OCI-LY7 (cell line): ENCODE data around the gene FMNL2. TPM values are rescaled to one million over a fixed set of nuclear protein-coding genes. Genes with fewer than 3 reads are reported as not detected.

ENCODE experiments used
- BruUV-seq: library from RNA; stranded (reverse); fragments of 400-500 nt; replicated peaks from 2 replicates; lab custom pipeline; 2021; lab: Mats Ljungman, UMichigan
- CTCF ChIA-PET: fragments of 300-600 bp; sonication (Branson Sonifier 250); formaldehyde crosslinking; loops from one replicate; lab custom pipeline; 2022; ENCODE audit warnings: antibody characterized with exemption; ENCODE audit not compliant: unreplicated experiment; lab: Charles Lee
- POLR2A ChIA-PET: fragments of 300-600 bp; sonication (Branson Sonifier 250); formaldehyde crosslinking; loops from one replicate; lab custom pipeline; 2022; ENCODE audit warnings: antibody characterized with exemption; lab: Charles Lee
- DNase-seq: peaks from one replicate; pipeline ENCODE4 v3.0.0-alpha.2; 2015; ENCODE audit warnings: low spot score
- H2AFZ ChIP-seq: fragments of 200-600 bp; sonication (generic), shearing (Covaris generic); 2 replicates; pipeline ENCODE4 v1.6.1; 2014; ENCODE audit warnings: mild to moderate bottlenecking, antibody characterized with exemption, low read length, moderate library complexity
- H3K27ac ChIP-seq: fragments of 200-600 bp; sonication (generic); 2 replicates; pipeline ENCODE4 v1.5.1; 2014; ENCODE audit warnings: mixed run types, low read depth, mild to moderate bottlenecking, moderate library complexity, low read length, inconsistent platforms; ENCODE audit not compliant: poor library complexity, severe bottlenecking
- H3K36me3 ChIP-seq: fragments of 200-600 bp; sonication (generic); 2 replicates; pipeline ENCODE4 v1.6.1; 2014; ENCODE audit warnings: mild to moderate bottlenecking, antibody characterized with exemption, low read length, moderate library complexity, mixed read lengths; ENCODE audit not compliant: insufficient read depth
- H3K4me1 ChIP-seq: fragments of 200-600 bp; sonication (generic); 2 replicates; pipeline ENCODE4 v1.5.1; 2014; ENCODE audit warnings: mild to moderate bottlenecking, low read length; ENCODE audit not compliant: insufficient read depth, poor library complexity, severe bottlenecking
- H3K4me2 ChIP-seq: fragments of 200-600 bp; sonication (generic); 2 replicates; pipeline ENCODE4 v1.6.1; 2014; ENCODE audit warnings: mild to moderate bottlenecking, low read length
- H3K4me3 ChIP-seq: fragments of 200-600 bp; sonication (generic); 2 replicates; pipeline ENCODE4 v1.5.1; 2014; ENCODE audit warnings: mild to moderate bottlenecking, low read depth, low read length; ENCODE audit not compliant: poor library complexity, severe bottlenecking
- H3K79me2 ChIP-seq: fragments of 200-600 bp; sonication (generic); 2 replicates; pipeline ENCODE4 v1.6.1; 2016; ENCODE audit warnings: low read depth, mild to moderate bottlenecking, low read length, moderate library complexity, mixed read lengths; ENCODE audit not compliant: insufficient read depth
- H3K9me2 ChIP-seq: fragments of 200-600 bp; sonication (generic); 2 replicates; pipeline ENCODE4 v1.6.1; 2016; ENCODE audit warnings: mild to moderate bottlenecking, low read length, mixed read lengths; ENCODE audit not compliant: insufficient read depth
- H3K9me3 ChIP-seq: fragments of 200-600 bp; sonication (generic); 2 replicates; pipeline ENCODE4 v1.6.1; 2014; ENCODE audit warnings: mild to moderate bottlenecking, mixed run types, low read length, mixed read lengths
- H4K20me1 ChIP-seq: fragments of 200-600 bp; sonication (generic); 2 replicates; pipeline ENCODE4 v1.6.1; 2014; ENCODE audit warnings: mild to moderate bottlenecking, antibody characterized with exemption, low read length, moderate library complexity, mixed read lengths; ENCODE audit not compliant: insufficient read depth
- CTCF ChIP-seq: fragments of 200-600 bp; sonication (generic); conservative IDR thresholded peaks from 2 replicates; pipeline ENCODE4 v1.5.1; 2014; ENCODE audit warnings: mild to moderate bottlenecking, antibody characterized with exemption, low read length, moderate library complexity, mixed read lengths
- EZH2phosphoT487 ChIP-seq: fragments of 200-600 bp; sonication (generic); IDR thresholded peaks from 2 replicates; pipeline ENCODE4 v1.6.1; 2018; ENCODE audit warnings: low read depth, borderline replicate concordance, mild to moderate bottlenecking, mixed run types, antibody characterized with exemption, low read length, moderate library complexity, mixed read lengths
- intact Hi-C: fragments of 100-400 bp; cut with micrococcal nuclease; formaldehyde crosslinking; loops from one replicate; pipeline ENCODE4 v1.10.0; 2022; ENCODE audit not compliant: unreplicated experiment
- total RNA-seq, 2 experiments: library from RNA; depleted of rRNA in 1 of 2; stranded (reverse); fragments of >200 nt in 1 of 2; shearing (Covaris generic) in 1 of 2; gene quantifications; 2 replicates each; pipeline ENCODE4 v1.2.3, GENCODE V29; 2014 to 2022

Gene FMNL2
- total RNA-seq, 2 experiments from 2014 or later = 0.03 to 0.21 TPM

GRCh38 chr2:152532241-152532640 lies 197.3 kb downstream of the FMNL2 start:
- ChIA-PET POLR2A (no interaction called here), CTCF (no interaction called here)
- Histone ChIP-seq H3K79me2 (no peaks in the 10 kb centered on the region), H3K9me3 (no peaks in the 10 kb centered on the region), H3K9me2 (no peaks in the 10 kb centered on the region), H3K27ac (no peak overlapping the region), H3K4me2 (no peak overlapping the region), H3K36me3 (no peaks in the 10 kb centered on the region), H2AFZ (no peak overlapping the region), H4K20me1 (no peaks in the 10 kb centered on the region), H3K4me1 (no peaks in the 10 kb centered on the region), H3K4me3 (no peak overlapping the region)
- intact Hi-C loops = no loop called here
- TF ChIP-seq EZH2phosphoT487 = no peak
- TF ChIP-seq CTCF = no peak
- no peak for DNase-seq
- no TSS peak for BruUV-seq

DNA sequence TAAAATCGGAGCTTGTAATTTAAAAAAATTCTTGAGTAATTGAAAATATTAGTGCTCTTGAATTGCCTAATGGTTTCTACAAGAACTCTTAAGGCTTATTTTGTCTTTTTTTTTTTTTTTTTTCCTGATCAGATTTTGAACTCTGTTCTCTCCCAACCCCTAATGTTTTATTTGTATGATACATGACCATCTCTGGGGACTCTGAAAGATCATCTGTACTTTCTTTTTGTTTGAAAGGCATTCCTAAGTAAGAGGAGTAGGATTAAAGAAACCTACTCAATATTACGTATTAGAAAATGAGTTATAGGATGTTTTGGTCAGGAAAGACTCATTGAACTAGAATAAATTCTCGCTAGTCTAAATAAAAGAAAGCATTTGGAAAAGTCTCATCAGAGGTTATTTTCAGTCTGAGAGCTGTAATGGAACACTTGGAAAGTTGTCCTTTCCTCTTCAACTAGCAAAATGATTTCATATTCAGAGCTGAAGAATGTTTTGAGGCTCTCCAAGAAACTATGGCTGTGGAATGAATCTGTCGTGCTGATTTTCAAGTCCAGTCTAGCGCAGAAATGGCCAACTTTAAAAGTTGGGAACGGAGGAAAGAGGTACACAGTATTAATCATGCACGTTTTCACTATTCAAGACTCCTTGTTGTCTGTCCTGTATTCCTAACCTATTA lies 199.6 kb downstream of the FMNL2 start:
- Histone ChIP-seq H3K9me2 (no peaks in the 10 kb centered on the region), H3K79me2 (no peaks in the 10 kb centered on the region), H3K4me1 (no peaks in the 10 kb centered on the region), H3K4me3 (no peak overlapping the region), H3K4me2 (no peak overlapping the region), H3K27ac (no peak overlapping the region), H3K36me3 (no peaks in the 10 kb centered on the region), H2AFZ (no peak overlapping the region), H4K20me1 (no peaks in the 10 kb centered on the region), H3K9me3 (no peaks in the 10 kb centered on the region)
- ChIA-PET POLR2A (interaction anchor here (0.9 kb wide), 1 partner anchor 61 kb away, joined by 8 read pairs; no protein-coding TSS in a partner anchor), CTCF (no interaction called here)
- BruUV-seq = no TSS peak
- intact Hi-C loops = no loop called here
- DNase-seq = no peak
- TF ChIP-seq EZH2phosphoT487 (no peak), CTCF (no peak)

- BruUV-seq = no TSS peak
- CTCF ChIA-PET = no interaction called here
- Histone ChIP-seq H3K4me3 (no peak overlapping the region), H3K4me1 (no peaks in the 10 kb centered on the region), H3K36me3 (no peaks in the 10 kb centered on the region), H2AFZ (no peak overlapping the region), H3K79me2 (no peaks in the 10 kb centered on the region), H3K9me2 (no peaks in the 10 kb centered on the region), H3K4me2 (no peak overlapping the region), H3K27ac (no peak overlapping the region), H4K20me1 (no peaks in the 10 kb centered on the region), H3K9me3 (no peaks in the 10 kb centered on the region)
- no peak for TF ChIP-seq EZH2phosphoT487
- TF ChIP-seq CTCF = no peak
- intact Hi-C loops = no loop called here
- DNase-seq = no peak
- POLR2A ChIA-PET = interaction anchor here (0.5 to 0.7 kb wide), 2 partner anchors 37 to 566 kb away, joined by 3 read pairs; no protein-coding TSS in a partner anchor
Measured at GRCh38 chr2:152537081-152537651, 202.2 kb downstream of the FMNL2 start.
